ENCODE data around the gene IL11RA.

The IL11RA gene

DNA sequence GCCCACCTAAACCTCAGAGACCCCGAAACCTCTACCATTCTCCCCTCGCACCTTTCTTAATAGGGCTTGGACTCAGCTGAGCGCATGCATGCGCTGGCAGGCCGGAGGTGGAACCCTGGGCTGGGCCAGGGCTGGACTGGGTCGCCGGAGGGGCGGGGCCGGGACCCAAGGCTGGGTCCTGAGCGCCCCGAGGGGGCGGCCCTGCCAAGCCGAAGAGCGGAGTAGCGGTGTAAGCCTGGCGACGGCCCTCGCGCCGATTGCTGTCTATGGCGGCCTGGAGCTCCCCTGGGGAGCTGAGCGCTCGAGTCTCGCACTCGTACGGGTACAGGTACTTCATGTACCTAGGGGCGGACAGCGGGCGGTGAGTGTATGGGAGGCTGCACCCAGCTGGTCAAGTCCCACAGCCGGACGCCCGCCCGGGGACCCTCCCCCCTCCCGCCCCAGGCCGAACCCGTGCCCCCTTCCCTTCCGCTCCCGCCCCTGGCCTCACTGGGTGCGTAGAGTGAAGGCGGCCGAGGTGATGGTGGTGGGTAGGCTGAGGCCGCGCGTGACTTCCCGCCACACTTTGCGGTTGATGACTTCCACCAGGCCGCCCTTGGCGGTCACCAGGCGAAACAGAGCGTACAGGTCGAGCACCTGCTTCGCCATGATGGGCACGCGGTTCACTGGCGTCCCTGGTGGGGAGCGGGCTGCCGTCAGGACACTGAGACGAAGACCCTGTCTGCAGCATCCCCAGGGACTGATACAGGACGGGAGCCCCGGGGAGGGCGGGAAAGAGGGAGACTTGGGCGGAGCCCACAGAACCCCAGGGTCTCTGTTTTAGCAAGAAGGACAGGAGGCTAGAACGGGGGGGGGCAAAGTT lies 28.4 kb upstream of the IL11RA start:
- no peak overlapping the region for H3K4me3 ChIP-seq (ENCODE audit: low read length)
- no peak for TF ChIP-seq ZNF274 (IDR thresholded peaks at IDR 0.05; ENCODE audit: low read depth, low read length)

DNA sequence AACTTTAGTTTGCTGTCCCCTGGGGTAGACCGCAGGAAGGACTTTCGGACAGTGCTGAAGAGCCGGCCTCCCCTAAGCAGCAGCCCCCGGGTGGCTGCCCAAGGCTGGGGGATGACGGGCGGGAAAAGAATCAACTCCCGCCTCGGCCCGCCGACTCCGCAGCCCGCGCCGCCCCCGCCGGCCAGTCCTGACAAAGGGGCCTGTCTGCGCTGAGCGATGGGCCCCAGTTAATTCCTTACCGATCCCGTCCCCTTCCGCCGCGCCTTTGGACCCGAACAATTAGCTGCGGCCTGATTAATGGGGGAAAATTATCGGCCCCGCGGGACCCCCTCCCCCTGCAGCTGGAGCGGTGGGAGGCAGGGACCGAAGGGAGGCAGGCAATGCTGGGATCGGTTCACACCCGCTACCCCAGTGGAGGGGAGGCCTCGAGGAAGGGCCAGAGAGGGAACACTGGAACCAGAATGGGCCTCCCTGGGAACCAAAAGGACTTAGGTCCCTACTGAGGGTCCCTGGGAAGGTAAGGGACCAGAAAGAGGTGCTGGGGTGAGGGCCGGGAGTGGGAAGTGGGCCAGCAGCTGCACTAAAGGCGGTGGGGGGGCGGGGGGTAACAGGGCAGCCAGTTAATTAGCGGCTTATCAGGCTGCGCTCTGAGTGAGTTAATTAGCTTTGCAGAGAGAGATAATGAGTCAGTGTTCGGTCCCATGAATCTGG lies 27.4 kb upstream of the IL11RA start:
- no peak overlapping the region for H3K4me3 ChIP-seq (ENCODE audit: low read length)
- no peak for TF ChIP-seq ZNF274 (IDR thresholded peaks at IDR 0.05; ENCODE audit: low read depth, low read length)

DNA sequence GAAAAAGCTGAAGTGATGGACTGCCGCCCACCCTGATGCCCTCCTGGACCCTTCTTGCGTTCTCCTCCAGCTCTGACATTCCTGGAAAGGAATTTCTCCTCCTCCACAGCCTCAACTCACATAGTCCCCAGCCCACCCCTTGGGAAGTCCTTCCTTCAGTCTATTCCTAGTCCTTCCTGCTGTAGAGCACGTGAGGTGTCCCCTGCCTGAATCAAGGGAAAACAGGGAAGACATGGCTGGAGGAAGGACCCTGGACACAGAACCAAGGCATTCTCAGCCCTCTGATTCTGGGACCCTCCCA lies 26.8 kb upstream of the IL11RA start:
- no peak overlapping the region for H3K4me3 ChIP-seq (ENCODE audit: low read length)
- TF ChIP-seq ZNF274 (IDR thresholded peaks at IDR 0.05; ENCODE audit: low read depth, low read length), result no peak

DNA sequence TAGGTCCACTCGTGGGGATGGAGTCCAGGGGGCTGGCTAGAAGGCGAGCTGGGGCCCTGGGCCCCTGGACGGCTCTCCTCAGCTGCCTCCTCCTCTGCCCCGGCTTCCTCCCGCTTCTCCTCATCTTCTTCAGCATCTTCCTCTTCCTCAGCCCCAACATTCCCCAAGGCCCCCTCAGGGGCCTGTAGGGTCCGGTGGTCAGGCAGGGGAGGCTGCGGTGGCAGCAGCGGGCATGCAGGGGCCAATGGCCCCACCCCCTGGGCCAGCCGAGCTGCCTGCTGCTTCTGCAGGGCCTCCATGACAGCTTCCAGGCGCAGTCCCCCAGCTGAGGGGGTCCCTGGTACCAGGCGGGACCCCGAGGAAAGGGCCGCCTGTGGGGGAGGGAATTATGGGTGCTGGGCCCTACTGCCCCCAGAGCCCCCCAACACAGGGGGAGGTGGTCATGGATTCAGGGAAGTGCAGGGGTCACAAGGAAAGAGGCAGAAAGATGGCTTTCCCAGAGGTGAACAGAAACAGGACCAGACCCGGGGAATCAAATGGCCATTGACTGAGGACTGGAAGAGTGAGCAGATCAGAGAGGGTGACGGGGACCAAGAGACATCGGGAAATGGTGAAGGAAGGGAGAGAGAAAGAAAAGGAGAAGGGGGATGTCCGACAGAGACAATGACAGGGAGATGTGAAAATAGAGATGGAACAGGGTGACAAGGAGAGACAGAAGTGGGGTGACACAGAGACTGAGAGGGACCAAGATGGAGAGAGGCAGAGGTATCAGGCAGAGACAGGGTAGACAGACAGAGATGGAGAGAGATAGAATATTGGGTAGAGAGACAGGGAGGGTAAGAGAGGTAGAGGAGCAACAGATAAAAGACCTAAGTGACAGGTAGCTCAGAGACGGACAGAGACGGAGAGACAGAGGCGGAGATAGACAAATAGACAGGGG lies 24.0 kb upstream of the IL11RA start:
- H3K4me3 ChIP-seq (ENCODE audit: low read length), result no peak overlapping the region; the same call in 1 of the 2 replicates
- no peak for TF ChIP-seq ZNF274 (IDR thresholded peaks at IDR 0.05; ENCODE audit: low read depth, low read length)

DNA sequence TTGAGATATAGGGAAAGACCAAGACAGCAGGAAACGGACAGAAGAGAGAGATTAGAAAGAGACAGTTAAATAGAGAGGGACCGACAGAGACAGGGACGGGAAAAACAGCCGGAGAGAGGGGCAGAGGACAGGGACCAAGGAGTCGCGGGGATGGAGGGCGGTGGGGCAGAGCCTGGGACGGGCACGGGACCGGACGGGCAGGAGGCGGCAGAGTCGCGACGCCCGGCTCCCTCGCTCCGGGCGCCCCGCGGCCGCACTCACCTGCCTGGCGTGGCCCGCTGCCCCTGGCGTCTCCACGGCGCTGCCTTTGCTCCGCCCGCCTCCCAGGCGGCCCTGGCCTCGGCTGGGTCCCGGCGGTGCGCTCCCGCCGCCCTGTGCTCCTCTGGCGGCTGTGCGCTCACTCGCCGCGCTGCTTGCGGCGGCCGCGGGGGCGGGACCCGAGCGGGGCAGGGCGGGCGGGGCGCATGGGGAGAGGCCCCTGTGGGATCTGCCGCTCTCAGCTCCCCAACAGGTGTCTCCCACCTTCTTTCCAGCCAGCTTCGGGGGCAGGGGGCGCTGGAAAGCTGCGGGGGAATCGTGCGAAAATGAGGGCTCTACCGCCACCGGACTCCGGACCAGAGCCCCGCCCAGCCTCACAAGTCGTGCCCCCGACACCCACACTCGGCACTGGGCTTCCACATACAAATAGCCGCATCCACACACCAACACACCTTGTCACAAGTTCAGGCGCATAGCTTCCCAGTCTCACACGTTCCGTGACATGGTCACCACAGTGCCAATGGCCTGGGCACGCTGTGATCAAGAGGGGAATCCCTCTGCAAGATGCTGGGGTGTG lies 23.1 kb upstream of the IL11RA start, which contains the start of gene ARID3C:
Gene ARID3C (minus strand): TSS at position 411 of the 835 bp plus-strand sequence. CDS start 1,052 bp downstream, outside the sequence.
- no peak for TF ChIP-seq ZNF274 (IDR thresholded peaks at IDR 0.05; ENCODE audit: low read depth, low read length)
- no peak within 1 kb of the TSS; the same call in 1 of the 2 replicates for H3K4me3 ChIP-seq (ENCODE audit: low read length)

DNA sequence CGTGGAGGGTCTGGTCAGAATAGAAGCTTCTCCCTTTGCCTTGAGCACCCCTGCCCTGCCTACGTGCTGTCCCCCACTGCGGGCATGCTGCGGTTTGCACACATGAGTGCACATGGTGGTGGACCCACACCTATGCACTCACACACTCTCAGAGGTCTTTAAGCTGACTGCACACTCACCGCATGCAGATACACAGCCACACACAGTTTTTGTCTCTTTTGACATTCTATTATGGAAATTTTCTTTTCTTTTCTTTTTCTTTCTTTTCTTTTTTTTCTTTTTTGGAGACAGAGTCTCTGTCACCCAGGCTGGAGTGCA lies 22.5 kb upstream of the IL11RA start:
- TF ChIP-seq ZNF274 (IDR thresholded peaks at IDR 0.05; ENCODE audit: low read depth, low read length), result no peak
- no peak overlapping the region for H3K4me3 ChIP-seq (ENCODE audit: low read length)

DNA sequence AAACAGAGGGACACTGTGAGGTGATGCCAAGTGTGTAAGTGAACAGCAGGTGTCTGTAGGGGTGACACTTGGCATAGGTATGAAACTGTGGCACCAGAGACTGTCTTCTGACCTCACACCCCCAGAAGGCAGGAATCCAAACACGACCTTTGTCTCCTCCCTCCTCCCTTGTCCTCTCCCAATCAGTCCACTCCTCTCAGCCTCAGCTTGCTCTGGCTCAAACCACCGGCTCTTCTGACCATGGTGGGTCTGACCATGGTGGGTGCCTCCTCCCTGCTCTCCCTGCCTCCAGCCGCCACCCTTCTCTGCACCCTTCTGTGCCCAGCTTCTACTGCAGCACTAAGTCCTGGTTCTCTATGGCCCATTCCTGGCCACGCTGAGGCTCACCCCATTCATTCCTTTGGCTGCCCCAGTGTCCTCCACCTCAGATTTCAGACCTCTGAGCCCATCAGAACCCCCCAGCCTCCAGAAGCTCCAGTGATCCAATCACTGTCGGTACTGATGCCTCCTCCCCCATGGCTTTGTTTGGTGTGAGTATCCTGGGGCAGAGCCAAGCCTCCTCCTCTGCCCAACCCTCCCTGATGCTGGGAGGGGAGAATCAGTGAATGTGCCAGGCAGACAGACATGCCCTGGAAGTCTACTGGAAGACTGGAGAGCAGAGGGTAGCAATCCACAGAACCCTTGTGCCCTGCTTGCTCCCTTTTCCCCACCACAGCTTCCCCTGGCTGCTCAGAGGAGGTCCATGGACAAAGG lies 21.4 kb upstream of the IL11RA start:
- H3K4me3 ChIP-seq (ENCODE audit: low read length), result no peak overlapping the region
- no peak for TF ChIP-seq ZNF274 (IDR thresholded peaks at IDR 0.05; ENCODE audit: low read depth, low read length)

DNA sequence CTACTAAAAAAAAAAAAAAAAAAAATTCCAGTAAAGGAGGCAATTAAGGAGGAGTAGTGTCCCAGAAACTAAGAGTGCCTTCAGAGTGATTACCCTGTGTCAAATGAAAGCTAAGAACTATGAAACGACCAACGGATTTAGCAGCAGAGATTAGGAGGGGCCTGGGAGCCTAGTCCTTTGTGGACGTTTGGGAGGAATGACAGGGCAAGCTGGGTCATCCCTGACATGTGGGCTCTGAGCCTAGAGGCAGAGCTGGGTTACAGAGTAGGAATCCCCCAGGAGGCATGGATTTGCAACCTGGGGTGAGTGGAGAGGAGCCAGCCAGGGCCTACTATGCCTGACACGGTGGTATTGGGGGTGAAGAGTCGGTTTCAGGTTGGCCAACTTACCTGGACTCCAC lies 18.8 kb upstream of the IL11RA start:
- TF ChIP-seq ZNF274 (IDR thresholded peaks at IDR 0.05; ENCODE audit: low read depth, low read length), result no peak
- no peak overlapping the region for H3K4me3 ChIP-seq (ENCODE audit: low read length)

DNA sequence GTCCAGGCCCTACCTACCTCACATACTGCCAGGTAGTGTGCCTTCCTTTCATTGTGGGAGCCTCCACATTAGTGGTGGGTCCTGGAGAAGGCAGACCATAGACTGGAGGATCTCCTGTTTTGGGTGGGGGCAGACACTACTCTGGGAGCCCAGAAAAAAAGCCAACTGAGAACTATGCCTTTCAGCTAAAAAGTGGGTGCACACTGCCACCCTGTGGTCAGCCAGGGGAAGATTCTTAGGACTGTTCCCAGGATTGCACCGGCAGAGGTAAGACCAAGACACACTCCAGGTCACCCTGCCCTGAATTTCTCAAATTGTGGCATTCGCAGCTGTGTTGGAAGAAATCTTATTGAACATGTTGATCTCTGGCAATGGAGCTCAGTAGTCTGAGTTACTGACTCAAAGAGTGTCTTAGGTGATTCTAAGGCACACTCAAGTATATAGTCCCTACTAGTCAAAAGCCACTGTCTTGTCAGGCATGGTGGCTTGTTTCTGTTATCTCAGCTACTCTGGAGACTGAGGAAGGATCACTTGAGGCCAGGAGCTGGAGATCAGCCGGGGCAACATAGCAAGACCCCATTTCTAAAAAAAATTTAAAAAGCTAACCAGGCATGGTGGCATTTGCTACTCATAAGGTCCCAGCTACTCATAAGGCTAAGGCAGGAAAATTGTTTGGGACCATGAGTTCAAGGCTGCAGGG lies 18.0 kb upstream of the IL11RA start:
- H3K4me3 ChIP-seq (ENCODE audit: low read length), result no peak overlapping the region
- TF ChIP-seq ZNF274 (IDR thresholded peaks at IDR 0.05; ENCODE audit: low read depth, low read length), result no peak

DNA sequence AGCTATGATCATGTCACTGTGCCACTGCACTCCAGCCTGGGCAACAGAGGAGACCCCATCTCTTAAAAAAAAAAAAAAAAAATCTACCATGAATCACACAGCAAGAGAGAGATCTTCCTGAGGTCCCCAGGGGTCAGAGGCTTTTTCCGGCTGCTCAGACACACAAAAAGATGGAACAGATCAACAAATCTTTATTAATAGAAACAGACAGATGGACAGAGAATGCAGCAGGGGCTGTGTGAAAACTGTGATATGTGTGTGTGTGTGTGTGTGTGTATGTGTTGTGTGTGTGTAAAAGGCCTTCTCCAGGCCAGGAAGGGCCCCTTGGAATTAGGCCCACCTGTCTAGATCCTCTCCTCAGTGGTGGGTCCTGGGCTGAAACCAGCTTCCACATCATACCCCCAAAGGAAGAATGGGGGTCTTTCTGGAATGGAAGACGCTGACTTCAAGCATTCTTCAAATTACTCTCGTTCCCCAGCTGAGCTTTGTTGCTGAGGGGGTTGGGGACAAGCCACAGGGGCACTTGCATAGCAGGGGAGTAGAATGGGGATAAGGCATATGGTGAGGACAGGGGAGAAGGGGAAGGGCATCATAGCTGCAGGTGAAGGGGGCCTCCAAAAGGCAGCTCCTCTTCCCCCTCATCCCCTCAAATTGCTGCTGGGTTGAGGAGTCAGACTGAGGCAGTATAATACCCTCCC lies 17.3 kb upstream of the IL11RA start:
- H3K4me3 ChIP-seq (ENCODE audit: low read length), result no peak overlapping the region
- TF ChIP-seq ZNF274 (IDR thresholded peaks at IDR 0.05; ENCODE audit: low read depth, low read length), result no peak

DNA sequence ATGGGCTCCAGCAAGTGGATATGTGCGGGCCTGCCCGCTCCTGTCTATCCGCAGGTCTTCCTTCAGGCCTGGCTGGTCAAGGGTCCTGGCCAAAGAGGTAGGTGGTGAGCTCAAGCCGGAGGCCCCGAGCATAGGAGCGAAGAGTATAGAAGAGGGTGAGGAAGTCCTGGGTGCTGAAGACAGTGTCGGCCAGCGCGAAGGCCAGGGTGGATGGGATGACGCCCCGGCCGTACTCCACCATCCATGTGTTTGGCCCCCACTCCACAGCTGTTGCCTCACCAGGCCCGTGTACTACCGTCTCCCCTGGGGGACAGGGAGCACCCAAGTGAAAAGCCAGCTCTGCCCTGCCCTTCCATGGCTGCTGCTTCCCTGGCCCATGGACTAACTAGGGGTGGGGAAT lies 16.4 kb upstream of the IL11RA start:
- no peak overlapping the region for H3K4me3 ChIP-seq (ENCODE audit: low read length)

More for the DNA sequence above, 16.4 kb upstream of the IL11RA start:
- TF ChIP-seq ZNF274 (IDR thresholded peaks at IDR 0.05; ENCODE audit: low read depth, low read length), result no peak

All from GM08714 (cell line).